ENCODE measurements around the gene UBE2E1.

DNA sequence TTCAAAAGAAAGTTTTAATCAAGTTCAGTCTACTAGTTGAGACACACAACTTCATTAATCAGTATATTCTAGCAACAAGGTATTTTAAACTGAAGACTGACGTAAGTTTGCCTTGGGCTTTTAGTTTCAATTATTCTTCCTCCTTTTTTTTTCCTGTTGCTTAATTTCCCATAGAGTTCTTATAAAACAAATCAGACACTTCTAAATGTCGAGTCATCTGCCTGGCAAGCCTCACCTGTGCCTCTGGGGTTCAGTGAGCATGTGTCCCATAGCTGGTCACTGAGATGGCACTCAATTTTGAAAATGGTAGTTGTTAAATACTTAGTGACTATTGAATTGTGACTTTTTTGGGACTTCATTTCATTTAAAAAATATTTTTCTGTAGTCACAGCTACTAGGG lies 83.6 kb downstream of the UBE2E1 start:
- TF ChIP-seq, protein P1, sequence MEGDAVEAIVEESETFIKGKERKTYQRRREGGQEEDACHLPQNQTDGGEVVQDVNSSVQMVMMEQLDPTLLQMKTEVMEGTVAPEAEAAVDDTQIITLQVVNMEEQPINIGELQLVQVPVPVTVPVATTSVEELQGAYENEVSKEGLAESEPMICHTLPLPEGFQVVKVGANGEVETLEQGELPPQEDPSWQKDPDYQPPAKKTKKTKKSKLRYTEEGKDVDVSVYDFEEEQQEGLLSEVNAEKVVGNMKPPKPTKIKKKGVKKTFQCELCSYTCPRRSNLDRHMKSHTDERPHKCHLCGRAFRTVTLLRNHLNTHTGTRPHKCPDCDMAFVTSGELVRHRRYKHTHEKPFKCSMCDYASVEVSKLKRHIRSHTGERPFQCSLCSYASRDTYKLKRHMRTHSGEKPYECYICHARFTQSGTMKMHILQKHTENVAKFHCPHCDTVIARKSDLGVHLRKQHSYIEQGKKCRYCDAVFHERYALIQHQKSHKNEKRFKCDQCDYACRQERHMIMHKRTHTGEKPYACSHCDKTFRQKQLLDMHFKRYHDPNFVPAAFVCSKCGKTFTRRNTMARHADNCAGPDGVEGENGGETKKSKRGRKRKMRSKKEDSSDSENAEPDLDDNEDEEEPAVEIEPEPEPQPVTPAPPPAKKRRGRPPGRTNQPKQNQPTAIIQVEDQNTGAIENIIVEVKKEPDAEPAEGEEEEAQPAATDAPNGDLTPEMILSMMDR (conservative IDR thresholded peaks at IDR 0.05; ENCODE audit: low read depth, low read length): no peak
- TF ChIP-seq NFE2L2 (IDR thresholded peaks at IDR 0.05; ENCODE audit: low read depth, low read length) (no peak), POLR2A (IDR thresholded peaks at IDR 0.05; ENCODE audit: low read depth, low read length) (no peak), MAZ (IDR thresholded peaks at IDR 0.05; ENCODE audit: borderline replicate concordance, low read depth, low read length) (no peak), MXI1 (IDR thresholded peaks at IDR 0.05; ENCODE audit: borderline replicate concordance, low read depth, low read length) (no peak), RAD21 (IDR thresholded peaks at IDR 0.05; ENCODE audit: low read length) (no peak), BHLHE40 (IDR thresholded peaks at IDR 0.05; ENCODE audit: low read depth, low read length) (no peak), RCOR1 (IDR thresholded peaks at IDR 0.05; ENCODE audit: insufficient replicate concordance, low read length) (no peak), FOS (IDR thresholded peaks at IDR 0.05; ENCODE audit: low read depth, low read length) (no peak), RFX5 (IDR thresholded peaks at IDR 0.05; ENCODE audit: low read depth, low read length) (no peak), SMC3 (IDR thresholded peaks at IDR 0.05; ENCODE audit: low read depth, low read length) (no peak)
- TF ChIP-seq, protein P2, sequence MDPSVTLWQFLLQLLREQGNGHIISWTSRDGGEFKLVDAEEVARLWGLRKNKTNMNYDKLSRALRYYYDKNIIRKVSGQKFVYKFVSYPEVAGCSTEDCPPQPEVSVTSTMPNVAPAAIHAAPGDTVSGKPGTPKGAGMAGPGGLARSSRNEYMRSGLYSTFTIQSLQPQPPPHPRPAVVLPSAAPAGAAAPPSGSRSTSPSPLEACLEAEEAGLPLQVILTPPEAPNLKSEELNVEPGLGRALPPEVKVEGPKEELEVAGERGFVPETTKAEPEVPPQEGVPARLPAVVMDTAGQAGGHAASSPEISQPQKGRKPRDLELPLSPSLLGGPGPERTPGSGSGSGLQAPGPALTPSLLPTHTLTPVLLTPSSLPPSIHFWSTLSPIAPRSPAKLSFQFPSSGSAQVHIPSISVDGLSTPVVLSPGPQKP (IDR thresholded peaks at IDR 0.05; ENCODE audit: borderline replicate concordance, low read depth, low read length): no peak
